ELR (cell line): ENCODE results near the gene PLAAT2.
"Not testable (repeated sequence)": the region's sequence is repeated elsewhere in the genome, so short reads cannot be mapped to it uniquely, and the experiment has no call there.

ENCODE experiments used
- DNase-seq: peaks from one replicate; pipeline ENCODE4 v3.0.0-alpha.2; 2015; ENCODE audit warnings: low read depth

Gene PLAAT2

DNA sequence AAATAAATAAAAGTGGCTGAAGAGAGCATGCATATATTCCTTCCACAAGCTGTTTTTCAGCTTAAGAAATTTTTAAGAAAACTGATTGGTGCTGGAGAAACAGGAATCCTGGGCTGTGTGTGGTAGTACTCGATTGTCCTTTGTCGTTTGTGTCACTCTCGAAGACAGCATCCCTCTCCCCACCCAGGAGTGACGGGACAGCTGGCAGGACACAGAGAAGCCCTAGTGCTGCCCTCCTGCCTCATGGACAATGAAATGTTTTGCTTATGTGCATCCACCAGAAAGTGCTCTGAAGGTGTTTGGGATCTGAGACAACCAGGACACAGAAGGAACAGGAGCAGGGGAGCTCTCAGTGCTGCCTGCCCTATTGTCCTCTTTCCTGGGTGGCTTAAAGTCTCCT, 13.8 kb downstream of the PLAAT2 start:
- no peak for DNase-seq

DNA sequence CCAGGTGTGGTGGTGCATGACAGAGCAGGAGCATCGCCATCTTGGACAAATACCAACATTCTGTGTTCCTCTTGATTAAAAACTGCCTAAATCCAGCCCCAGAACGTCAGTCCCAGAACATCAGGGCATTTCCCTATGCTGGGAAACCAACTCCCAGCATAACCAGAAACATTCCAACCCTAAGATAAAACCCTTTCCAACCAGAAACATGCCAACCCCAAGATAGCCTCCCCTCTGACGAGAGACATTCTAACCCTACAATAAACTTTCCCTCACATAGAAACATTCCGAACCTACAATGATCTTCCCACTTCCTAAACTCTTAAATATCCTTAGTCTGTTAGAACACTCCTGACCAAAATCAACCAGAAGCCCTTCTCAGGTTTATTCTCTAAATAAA, 15.0 kb downstream of the PLAAT2 start:
- no peak for DNase-seq

DNA sequence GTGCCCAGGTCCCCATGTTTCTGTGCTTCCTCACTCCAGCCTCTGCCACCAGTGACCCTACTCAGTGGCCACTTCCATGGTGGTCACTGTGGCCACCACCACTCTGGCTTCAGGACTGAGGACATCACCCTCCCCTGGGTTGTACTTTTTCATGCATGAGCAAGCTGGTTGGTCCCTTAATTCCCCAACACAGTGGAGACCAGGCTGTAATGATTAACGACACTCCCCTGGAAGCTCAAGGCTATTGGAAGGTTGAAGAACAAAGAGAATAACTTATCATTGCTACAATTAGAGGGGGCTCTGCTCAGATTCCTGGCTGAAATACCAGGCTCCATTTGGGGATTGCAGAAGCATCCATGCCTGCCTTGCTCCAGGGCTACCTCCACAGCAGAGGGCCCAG, 16.1 kb downstream of the PLAAT2 start:
- no peak for DNase-seq

DNA sequence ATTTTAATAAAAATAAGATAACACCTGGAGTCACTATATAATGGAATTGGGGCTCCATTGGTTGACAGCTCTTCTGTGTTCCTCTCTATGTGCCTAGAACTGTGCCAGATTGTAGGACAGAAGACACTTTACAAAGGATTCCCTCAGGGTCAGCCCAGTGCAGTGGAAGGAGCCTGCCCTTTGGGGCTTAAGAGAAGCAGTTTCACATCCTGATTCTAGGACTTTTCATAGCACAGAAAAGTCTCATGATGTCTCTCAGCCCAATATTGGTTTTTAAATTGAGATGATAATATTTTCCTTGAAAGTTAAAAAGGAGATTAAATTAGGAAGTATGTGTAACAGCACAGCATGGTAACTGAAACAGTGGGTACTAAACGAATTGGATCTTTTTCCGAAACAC, 19.5 kb downstream of the PLAAT2 start:
- no peak for DNase-seq

- not testable (repeated sequence) for DNase-seq
Measured at GRCh38 chr11:63542506-63542905, 20.7 kb downstream of the PLAAT2 start.

GRCh38 chr11:63537293-63538101, 25.7 kb downstream of the PLAAT2 start:
- peak; percentile 14 for DNase-seq

GRCh38 chr11:63536669-63537292, 26.4 kb downstream of the PLAAT2 start, which contains the start of gene PLAAT4:
Gene PLAAT4 (plus strand): TSS chr11:63536808. CDS start chr11:63536869, 61 bp downstream.
- DNase-seq = peak; percentile 51

DNA sequence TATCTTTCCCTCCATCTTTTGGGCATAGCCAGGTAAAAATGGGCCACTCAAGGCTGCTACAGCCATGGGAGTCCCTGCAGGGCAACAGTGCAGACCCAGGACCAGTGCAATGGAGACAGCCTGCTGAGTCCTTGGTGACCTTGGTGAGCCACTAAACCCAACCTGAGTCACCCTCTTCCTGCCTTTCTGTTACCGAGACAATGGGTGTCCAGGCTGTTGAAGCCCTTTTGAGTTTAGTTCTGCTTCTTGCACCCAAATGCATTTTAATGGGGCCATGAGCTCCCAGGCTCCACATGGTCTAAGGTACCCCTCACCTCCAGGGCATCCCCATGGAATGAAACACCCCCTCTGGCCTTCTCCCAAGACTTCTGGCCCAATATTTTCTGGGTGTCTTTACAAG, 27.4 kb downstream of the PLAAT2 start:
- peak; percentile 42 for DNase-seq

GRCh38 chr11:63534895-63535461, 28.2 kb downstream of the PLAAT2 start:
- DNase-seq = no peak

- DNase-seq = no peak
Measured at GRCh38 chr11:63534076-63534475, 29.1 kb downstream of the PLAAT2 start.

DNA sequence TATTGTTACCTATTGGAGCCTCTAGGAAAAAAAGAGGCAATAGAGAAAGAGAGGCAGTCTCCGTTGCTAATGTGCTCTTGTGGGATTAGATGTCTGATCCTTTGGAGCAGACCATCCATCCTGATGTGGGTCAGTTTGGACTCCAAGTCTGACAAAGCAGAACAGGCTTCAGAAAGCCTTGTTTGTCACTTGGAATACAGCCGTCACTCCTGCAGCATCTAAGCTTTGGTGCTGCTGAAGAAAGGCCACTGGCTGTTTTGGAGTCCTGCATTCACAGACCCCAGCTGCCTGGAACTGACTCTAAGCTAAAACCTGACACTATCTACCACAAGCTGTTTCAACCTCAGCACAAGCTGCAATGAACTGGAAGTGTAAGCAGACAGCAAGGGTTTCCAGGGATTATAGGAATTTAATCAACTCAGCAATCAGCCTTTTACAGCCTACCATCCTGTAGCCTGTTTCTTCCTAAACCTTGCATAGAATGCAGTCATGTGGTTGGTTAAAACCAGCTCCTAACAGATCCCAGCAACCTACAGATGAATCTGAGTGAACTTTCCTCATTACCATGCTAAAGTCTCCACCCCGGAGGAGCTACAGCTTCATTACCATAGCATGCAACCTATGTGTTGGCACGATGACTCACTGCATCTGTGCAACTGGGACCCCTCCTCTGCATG, 30.2 kb downstream of the PLAAT2 start:
- DNase-seq = peak; percentile 11

- DNase-seq = no peak
Measured at GRCh38 chr11:63532117-63532516, 31.1 kb downstream of the PLAAT2 start.

DNA sequence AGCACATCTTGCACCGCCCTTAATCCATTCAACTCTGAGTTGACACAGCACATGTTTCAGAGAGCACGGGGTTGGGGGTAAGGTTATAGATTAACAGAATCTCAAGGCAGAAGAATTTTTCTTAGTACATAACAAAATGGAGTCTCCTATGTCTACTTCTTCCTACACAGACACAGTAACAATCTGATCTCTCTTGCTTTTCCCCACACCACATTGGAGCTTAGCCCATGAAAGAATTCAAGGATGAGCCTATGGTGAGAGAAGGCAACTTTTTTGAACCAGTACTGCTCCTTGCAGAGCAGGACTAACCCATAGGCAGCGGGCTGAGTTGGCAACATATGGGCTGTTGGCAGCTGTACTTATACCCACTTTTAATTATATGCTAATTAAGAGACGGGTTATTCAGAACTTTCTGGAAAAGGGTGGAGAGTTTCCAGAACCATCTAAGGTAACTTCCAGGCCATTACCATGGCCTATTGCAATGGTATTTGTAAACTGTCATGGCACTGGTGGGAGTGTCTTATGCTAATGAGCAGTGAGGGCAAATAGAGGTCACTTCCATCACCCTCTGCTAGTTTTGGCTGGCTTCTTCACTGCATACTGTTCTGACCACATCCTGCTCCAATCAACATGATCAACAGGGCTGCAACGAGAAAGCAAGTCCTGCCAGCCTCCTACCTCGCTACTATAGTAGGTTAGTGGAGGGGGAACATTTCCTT, 31.9 kb downstream of the PLAAT2 start:
- DNase-seq = peak; percentile 79

- DNase-seq = no peak
Measured at GRCh38 chr11:63530021-63530420, 33.2 kb downstream of the PLAAT2 start.

DNA sequence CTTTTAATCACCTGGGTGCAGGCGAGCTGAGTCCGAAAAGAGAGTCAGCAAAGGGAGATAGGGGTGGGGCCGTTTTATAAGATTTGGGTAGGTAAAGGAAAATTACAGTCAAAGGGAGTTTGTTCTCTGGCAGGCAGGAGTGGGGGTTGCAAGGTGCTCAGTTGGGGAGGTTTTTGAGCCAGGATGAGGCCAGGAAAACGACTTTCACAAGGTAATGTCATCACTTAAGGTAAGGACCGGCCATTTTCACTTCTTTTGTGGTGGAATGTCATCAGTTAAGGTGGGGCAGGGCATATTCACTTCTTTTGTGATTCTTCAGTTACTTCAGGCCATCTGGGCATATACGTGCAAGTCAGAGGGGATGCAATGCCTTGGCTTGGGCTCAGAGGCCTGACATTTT, 33.8 kb downstream of the PLAAT2 start:
- not testable (repeated sequence) for DNase-seq

GRCh38 chr11:63528729-63529278, 34.4 kb downstream of the PLAAT2 start:
- not testable (repeated sequence) for DNase-seq

DNA sequence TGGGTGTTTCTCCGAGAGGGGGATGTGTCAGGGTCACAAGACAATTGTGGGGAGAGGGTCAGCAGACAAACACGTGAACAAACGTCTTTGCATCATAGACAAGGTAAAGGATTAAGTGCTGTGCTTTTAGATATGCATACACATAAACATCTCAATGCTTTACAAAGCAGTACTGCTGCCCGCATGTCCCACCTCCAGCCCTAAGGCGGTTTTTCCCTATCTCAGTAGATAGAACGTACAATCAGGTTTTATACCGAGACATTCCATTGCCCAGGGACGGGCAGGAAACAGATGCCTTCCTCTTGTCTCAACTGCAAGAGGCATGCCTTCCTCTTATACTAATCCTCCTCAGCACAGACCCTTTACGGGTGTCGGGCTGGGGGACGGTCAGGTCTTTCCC, 35.0 kb downstream of the PLAAT2 start:
- DNase-seq = not testable (repeated sequence)

GRCh38 chr11:63527667-63528066, 35.5 kb downstream of the PLAAT2 start:
- no peak for DNase-seq

GRCh38 chr11:63523151-63523550, 40.0 kb downstream of the PLAAT2 start:
- no peak for DNase-seq

- DNase-seq = no peak
Measured at GRCh38 chr11:63521896-63522295, 41.3 kb downstream of the PLAAT2 start.

DNA sequence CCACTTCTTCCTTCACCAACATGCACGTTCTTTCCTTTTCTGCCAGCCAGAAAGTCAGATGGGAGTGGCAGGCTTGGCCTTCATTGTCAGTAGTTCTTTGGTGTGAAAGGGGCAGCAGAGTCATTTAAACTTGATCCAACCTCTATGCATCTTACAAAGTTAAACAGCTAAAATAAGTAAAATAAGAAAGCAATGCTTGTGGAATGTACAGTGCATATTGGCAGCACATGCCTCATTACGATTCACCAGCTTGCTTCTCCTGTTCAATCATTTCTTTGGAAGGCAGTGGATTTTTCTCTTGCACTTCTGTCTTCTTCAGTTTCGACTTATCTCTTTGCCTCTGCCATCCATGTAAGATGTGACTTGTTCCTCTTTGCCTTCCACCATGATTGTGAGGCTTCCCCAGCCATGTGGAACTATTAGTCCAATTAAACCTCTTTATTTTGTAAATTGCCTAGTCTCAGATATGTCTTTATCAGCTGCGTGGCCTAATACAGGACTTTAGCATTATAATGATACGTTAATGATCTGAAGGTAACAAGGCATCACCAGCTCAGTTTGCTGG, 42.5 kb downstream of the PLAAT2 start:
- no peak for DNase-seq
